GM19463 (cell line): ENCODE data around the gene E2F8.

Experiments
- ATAC-seq: cut with Tn5 transposase; IDR thresholded peaks from one replicate; pipeline ENCODE4 v1.9.1; 2021; ENCODE audit warnings: mild to moderate bottlenecking, moderate library complexity; ENCODE audit not compliant: unreplicated experiment

Gene E2F8

GRCh38 chr11:19253153-19253745 lies 12.5 kb upstream of the E2F8 start:
- no peak for ATAC-seq

GRCh38 chr11:19252394-19253152 lies 11.8 kb upstream of the E2F8 start:
- ATAC-seq: no peak

GRCh38 chr11:19251577-19251976 lies 10.8 kb upstream of the E2F8 start:
- no peak for ATAC-seq

- no peak for ATAC-seq
These were observed 6.1 kb upstream of the E2F8 start for GRCh38 chr11:19246816-19247215.

GRCh38 chr11:19245351-19245750 lies 4.6 kb upstream of the E2F8 start:
- ATAC-seq: no peak

- no peak for ATAC-seq
These were observed 3.9 kb upstream of the E2F8 start for GRCh38 chr11:19244621-19245020.

GRCh38 chr11:19244084-19244483 lies 3.3 kb upstream of the E2F8 start:
- no peak for ATAC-seq

GRCh38 chr11:19243613-19244012 lies 2.9 kb upstream of the E2F8 start:
- ATAC-seq: no peak

GRCh38 chr11:19243143-19243542 lies 2.4 kb upstream of the E2F8 start:
- no peak for ATAC-seq

GRCh38 chr11:19242179-19242932 lies 1.6 kb upstream of the E2F8 start:
- ATAC-seq: no peak

- peak; percentile 33 for ATAC-seq
These were observed 774 bp upstream of the E2F8 start for GRCh38 chr11:19241260-19242178.

GRCh38 chr11:19239039-19239438 lies 1.7 kb downstream of the E2F8 start:
- no peak for ATAC-seq

GRCh38 chr11:19237813-19238212 lies 2.9 kb downstream of the E2F8 start:
- no peak for ATAC-seq

- ATAC-seq: no peak
These were observed 3.4 kb downstream of the E2F8 start for GRCh38 chr11:19237381-19237780.

GRCh38 chr11:19234231-19234817 lies 6.4 kb downstream of the E2F8 start:
- no peak for ATAC-seq

- no peak for ATAC-seq
These were observed 7.7 kb downstream of the E2F8 start for GRCh38 chr11:19232910-19233503.

- no peak for ATAC-seq
These were observed 11.1 kb downstream of the E2F8 start for GRCh38 chr11:19229671-19230070.

- no peak for ATAC-seq
These were observed 11.8 kb downstream of the E2F8 start for GRCh38 chr11:19228968-19229367.

GRCh38 chr11:19226378-19227195 lies 14.2 kb downstream of the E2F8 start:
- no peak for ATAC-seq
